Right atrium auricular region (tissue), 2 donors: Measurements from ENCODE around the gene ACTC1. TPM values are rescaled to one million over a fixed set of nuclear protein-coding genes. Genes with fewer than 3 reads are reported as not detected.

Source experiments
- DNase-seq: peaks from one replicate; pipeline ENCODE4 v3.0.0-alpha.2; 2019; ENCODE audit warnings: low spot score
- H3K27ac ChIP-seq, 2 donors: fragments of 200-600 bp; sonication (generic); 1 replicate in 1 of 2; 2 replicates in 1 of 2; pipeline ENCODE4 v1.5.1; 2016 to 2019
- H3K27me3 ChIP-seq, 2 donors: fragments of 200-600 bp; sonication (generic); one replicate each; pipeline versions ENCODE4 v1.5.1 to v1.6.0; 2017 to 2019
- H3K36me3 ChIP-seq: fragments of 200-600 bp; sonication (generic); one replicate; pipeline ENCODE4 v1.5.1; 2016
- H3K4me1 ChIP-seq, 2 donors: fragments of 200-600 bp; sonication (generic); one replicate each; pipeline versions ENCODE4 v1.5.1 to v1.6.0; 2017 to 2019
- H3K4me3 ChIP-seq, 2 donors: fragments of 200-600 bp; sonication (generic); 1 replicate in 1 of 2; 2 replicates in 1 of 2; pipeline ENCODE4 v1.5.1; 2017 to 2019; ENCODE audit warnings: mild to moderate bottlenecking in 1 of 2, moderate library complexity in 1 of 2
- H3K9me3 ChIP-seq, 2 donors: fragments of 200-600 bp; sonication (generic); one replicate each; pipeline ENCODE4 v1.5.1; 2019
- total RNA-seq, 2 donors: library from RNA; depleted of rRNA; stranded (reverse); fragments of >200 nt; gene quantifications; one replicate each; pipeline ENCODE4 v1.1.0, GENCODE V29; 2016
- TF ChIP-seq, protein P1 (sequence below), 2 donors: fragments of 200-600 bp; sonication (generic); IDR thresholded peaks; one replicate each; pipeline ENCODE4 v1.5.1; 2019; ENCODE audit warnings: antibody characterized with exemption in 2 of 2

The ACTC1 gene
- total RNA-seq, result over 10,000 TPM in 1 of 2 donors, 1,000 to 10,000 TPM in 1; 8,662 to 10,302 TPM

DNA sequence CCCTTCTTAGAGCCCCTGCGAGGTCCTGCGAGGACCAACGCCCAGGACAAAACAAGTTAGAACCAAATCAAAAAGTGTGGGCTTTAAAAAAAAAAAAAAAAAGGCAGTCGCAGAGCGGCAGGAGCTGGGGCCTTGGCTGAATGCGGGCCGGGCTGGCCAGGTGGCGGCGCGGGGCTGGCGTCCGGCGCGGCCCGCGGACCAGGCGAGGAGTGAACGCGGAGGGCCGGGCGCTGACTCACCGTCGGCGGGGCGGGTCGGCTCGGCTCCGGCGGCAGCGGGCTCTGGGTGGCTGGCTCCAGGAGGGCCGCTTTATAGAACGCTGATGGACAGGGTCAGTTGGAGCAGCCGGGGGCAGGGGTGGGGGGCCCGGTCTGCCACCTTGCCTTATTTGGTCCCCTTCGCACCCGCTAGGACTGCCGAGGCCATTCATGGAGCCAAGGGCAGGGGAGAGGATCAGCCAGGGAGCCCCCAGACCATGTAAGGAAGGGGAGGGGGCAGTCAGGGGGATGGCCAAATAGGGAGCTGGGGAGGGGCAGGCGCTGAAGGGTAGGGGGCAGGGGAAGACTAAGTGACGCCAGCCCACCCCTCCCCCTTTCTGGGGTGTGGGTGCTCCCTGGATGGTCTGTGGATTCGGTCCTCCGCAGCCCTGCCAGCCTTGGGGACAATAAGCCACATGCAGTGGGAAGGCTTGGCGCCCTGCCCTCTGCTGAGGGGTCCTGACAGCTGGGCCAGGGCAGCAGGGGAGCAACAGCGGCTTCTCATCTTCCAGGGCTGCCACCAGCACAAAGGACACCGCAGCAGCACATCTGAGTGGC, at the start of gene ACTC1:
Gene ACTC1 (minus strand): TSS at position 283 of the 815 bp plus-strand sequence. CDS start 741 bp downstream, outside the sequence.
- H3K27ac ChIP-seq, result peak within 1 kb of the TSS; percentile 85 to 95
- peaks cover 47% of the 10 kb centered on the region for H3K36me3 ChIP-seq
- H3K4me3 ChIP-seq, result peak within 1 kb of the TSS; percentile 57 to 68
- H3K9me3 ChIP-seq, result no peaks in the 10 kb centered on the region
- TF ChIP-seq, protein P1, sequence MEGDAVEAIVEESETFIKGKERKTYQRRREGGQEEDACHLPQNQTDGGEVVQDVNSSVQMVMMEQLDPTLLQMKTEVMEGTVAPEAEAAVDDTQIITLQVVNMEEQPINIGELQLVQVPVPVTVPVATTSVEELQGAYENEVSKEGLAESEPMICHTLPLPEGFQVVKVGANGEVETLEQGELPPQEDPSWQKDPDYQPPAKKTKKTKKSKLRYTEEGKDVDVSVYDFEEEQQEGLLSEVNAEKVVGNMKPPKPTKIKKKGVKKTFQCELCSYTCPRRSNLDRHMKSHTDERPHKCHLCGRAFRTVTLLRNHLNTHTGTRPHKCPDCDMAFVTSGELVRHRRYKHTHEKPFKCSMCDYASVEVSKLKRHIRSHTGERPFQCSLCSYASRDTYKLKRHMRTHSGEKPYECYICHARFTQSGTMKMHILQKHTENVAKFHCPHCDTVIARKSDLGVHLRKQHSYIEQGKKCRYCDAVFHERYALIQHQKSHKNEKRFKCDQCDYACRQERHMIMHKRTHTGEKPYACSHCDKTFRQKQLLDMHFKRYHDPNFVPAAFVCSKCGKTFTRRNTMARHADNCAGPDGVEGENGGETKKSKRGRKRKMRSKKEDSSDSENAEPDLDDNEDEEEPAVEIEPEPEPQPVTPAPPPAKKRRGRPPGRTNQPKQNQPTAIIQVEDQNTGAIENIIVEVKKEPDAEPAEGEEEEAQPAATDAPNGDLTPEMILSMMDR (IDR thresholded peaks at IDR 0.05), result no peak
- no peaks in the 10 kb centered on the region for H3K27me3 ChIP-seq
- peak; percentile 73 for DNase-seq
- peaks cover 0 to 14% of the 10 kb centered on the region in 2 donors for H3K4me1 ChIP-seq

DNA sequence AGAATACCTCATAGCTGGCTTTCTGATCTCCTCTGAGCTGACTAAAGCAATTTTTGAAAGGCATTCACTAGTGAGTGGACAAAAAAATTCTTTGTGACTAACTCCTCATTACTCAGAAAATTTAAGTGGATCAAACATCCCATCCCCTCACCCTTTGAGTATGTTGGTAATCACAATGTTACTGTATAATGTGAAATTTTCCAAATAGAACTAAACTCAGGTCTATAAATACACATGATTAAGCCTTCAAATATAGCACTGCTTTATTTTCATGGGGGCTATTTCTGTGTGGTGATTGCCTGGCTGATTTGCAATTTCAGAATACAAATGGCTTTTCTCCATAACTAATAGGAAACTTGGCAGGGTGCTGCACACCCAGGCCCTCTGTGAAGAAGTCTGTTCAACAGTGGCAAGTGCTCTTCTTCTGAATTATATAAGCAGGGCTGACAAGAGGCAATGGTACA, 45.9 kb upstream of the ACTC1 start:
- no peaks in the 10 kb centered on the region for H3K36me3 ChIP-seq
- H3K4me3 ChIP-seq, result no peak overlapping the region
- no peaks in the 10 kb centered on the region for H3K27me3 ChIP-seq
- TF ChIP-seq, protein P1 (IDR thresholded peaks at IDR 0.05), result no peak
- DNase-seq, result no peak
- no peaks in the 10 kb centered on the region for H3K9me3 ChIP-seq
- no peaks in the 10 kb centered on the region for H3K4me1 ChIP-seq
- H3K27ac ChIP-seq, result no peak overlapping the region

DNA sequence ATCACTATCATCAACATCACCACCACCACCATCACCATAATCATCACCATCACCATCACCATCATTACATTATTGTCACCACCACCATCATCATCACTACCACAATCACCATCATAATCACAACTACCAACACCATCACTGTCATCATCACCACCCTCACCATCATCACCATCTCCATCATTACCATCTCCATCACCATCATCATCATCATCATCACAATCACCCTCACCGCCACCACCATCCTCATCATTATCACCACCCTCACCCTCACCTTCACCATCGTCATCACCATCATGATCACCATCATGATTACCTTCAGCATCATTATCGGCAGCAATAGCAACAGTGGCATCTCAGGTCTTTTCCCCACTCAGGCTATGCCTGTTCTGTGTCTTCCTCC, 42.9 kb upstream of the ACTC1 start:
- H3K4me1 ChIP-seq, result no peaks in the 10 kb centered on the region
- no peak overlapping the region for H3K27ac ChIP-seq
- H3K27me3 ChIP-seq, result no peaks in the 10 kb centered on the region
- no peaks in the 10 kb centered on the region for H3K36me3 ChIP-seq
- no peak for DNase-seq
- H3K9me3 ChIP-seq, result peaks cover 0 to 18% of the 10 kb centered on the region in 2 donors
- TF ChIP-seq, protein P1 (IDR thresholded peaks at IDR 0.05), result no peak
- H3K4me3 ChIP-seq, result no peak overlapping the region

DNA sequence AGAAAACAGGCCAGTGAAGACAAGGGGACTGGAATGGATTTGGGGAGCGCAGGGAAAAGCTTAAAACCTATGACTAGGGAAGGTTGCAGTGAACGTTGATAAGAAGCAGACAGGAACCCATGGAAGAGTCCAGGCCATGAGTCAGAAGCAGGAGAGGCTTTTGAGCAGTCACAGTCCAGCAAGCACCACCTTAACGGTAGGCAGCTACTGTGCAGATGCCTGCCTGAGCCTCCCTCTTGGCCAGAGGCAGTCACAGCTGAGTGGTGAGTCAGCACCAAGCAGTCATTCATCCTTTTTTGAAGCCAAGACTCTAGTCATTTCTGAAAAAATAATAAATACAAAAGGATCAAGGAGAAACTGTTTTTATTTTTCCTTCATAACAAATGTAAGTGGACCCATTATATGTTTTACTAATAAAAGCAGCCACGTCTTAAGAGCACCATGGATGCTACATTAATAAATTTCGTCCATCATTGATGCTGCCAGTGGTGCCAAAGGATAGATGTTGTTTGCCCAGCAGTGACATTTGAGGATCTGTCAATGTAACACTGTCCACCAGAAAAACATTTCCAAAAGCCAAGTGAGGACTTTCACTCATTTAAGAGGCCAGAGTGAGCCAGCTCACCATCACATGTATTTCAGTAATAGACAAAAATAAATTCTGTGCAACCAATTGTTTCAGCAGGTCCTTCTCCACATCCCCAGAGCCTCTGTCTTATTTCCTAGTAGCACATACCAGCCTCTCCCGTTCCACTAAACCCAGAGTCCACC, 42.1 kb upstream of the ACTC1 start:
- no peak for DNase-seq
- Histone ChIP-seq H3K36me3 (no peaks in the 10 kb centered on the region), H3K27me3 (no peaks in the 10 kb centered on the region), H3K27ac (peak overlapping the region in 1 of 2 donors; percentile 48), H3K9me3 (peaks cover 0 to 18% of the 10 kb centered on the region in 2 donors), H3K4me3 (no peak overlapping the region), H3K4me1 (no peaks in the 10 kb centered on the region)
- TF ChIP-seq, protein P1 (IDR thresholded peaks at IDR 0.05), result no peak

DNA sequence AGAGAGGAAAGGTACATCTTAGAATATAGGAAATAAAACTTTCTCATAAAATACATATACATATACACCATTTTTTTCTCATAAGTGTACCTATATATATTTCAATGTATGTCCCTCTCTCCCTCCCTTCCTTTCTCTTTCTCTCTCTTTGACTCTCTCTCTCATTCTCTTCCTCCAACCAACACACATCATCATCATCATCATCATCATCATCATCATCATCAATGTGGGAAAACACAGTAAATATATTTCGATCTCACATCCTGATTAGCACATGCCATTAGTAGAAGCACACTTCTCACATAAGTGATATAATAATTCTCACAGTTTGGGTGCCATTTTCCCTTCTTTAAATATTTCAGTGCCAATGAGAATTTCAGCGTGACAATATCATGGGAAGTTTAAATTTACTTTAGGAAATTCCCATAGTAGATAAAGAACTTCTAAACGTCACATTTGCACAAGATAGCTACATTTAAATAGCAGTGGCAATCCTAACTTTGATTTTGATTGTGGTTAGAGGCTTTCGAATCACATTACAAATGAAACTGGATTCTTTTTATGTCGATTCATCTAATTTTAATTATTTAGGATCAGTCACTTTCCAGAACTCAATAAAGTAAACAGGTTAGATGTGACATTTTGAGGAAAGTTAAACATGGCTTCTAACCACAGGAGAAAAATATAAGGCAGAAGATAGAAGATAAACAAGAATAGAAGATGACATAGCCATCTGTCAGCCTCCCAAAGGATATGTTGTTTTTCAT, 33.0 kb upstream of the ACTC1 start:
- H3K27ac ChIP-seq, result no peak overlapping the region
- H3K27me3 ChIP-seq, result no peaks in the 10 kb centered on the region
- no peaks in the 10 kb centered on the region for H3K9me3 ChIP-seq
- TF ChIP-seq, protein P1 (IDR thresholded peaks at IDR 0.05), result no peak
- DNase-seq, result no peak
- H3K4me1 ChIP-seq, result no peaks in the 10 kb centered on the region
- no peak overlapping the region for H3K4me3 ChIP-seq
- H3K36me3 ChIP-seq, result no peaks in the 10 kb centered on the region
